ENCODE data around the gene ADD1. TPM values are rescaled to one million over a fixed set of nuclear protein-coding genes. Genes with fewer than 3 reads are reported as not detected.
A peak's percentile ranks its signal among the peaks of the same experiment; 100 is the strongest.

ADD1 gene
- total RNA-seq, 2 experiments from 2014 or later, result 153 TPM

DNA sequence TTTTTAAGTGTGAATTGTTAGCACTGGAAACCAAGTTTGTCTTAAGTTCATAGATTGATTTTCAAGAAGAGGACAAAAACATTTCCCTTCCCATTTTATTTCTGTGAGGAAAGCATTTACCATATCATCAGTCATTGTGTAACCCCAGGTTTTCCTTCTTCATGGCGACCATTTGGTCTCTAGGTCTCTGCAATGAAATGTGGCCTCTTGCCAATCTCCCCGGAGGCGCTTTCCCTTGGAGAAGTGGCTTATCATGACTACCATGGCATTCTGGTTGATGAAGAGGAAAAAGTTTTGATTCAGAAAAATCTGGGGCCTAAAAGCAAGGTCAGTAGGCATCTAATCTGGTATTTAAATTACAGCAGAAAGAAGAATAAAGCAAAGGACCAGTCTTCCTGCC, 54.4 kb downstream of the ADD1 start:
- H3K4me3 ChIP-seq (ENCODE audit: low read length), result no peak overlapping the region
- CTCF ChIA-PET, result no interaction called here
- Mint-ChIP-seq H3K9me3 (no peaks in the 10 kb centered on the region), H3K4me3 (no peak overlapping the region), H3K27me3 (no peaks in the 10 kb centered on the region), H3K27ac (peak overlapping the region; percentile 27), H3K4me1 (ENCODE audit: low read depth) (no peaks in the 10 kb centered on the region), H3K36me3 (ENCODE audit: low read depth) (peaks cover 88% of the 10 kb centered on the region)
- no peaks in the 10 kb centered on the region for H3K9me3 ChIP-seq (ENCODE audit: control insufficient read depth in 1 of 2, insufficient read depth in 1 of 2, low read length in 2 of 2)
- no peaks in the 10 kb centered on the region for H3K4me1 ChIP-seq (ENCODE audit: insufficient read depth, low read length)
- TF ChIP-seq CTCF (IDR thresholded peaks at IDR 0.05), result no peak
- POLR2A ChIA-PET, result no interaction called here
- H3K27me3 ChIP-seq (ENCODE audit: control insufficient read depth in 1 of 2, insufficient read depth in 2 of 2, low read length in 2 of 2), result no peaks in the 10 kb centered on the region
- H3K36me3 ChIP-seq (ENCODE audit: insufficient read depth, low read length), result peaks cover 75% of the 10 kb centered on the region
- ATAC-seq (ENCODE audit: poor library complexity) (no peak), DNase-seq (no peak)
- no peak overlapping the region for H3K27ac ChIP-seq (ENCODE audit: low read depth in 1 of 2, low read length in 2 of 2)
- intact Hi-C loops (cut with DNase I, micrococcal nuclease), result no loop called here

GRCh38 chr4:2900741-2901140, 57.1 kb downstream of the ADD1 start:
- no peak overlapping the region for H3K27ac ChIP-seq (ENCODE audit: low read depth in 1 of 2, low read length in 2 of 2)
- Mint-ChIP-seq H3K27me3 (no peaks in the 10 kb centered on the region), H3K4me3 (no peak overlapping the region), H3K36me3 (ENCODE audit: low read depth) (peaks cover 90% of the 10 kb centered on the region), H3K4me1 (ENCODE audit: low read depth) (peaks cover 12% of the 10 kb centered on the region), H3K9me3 (no peaks in the 10 kb centered on the region), H3K27ac (peak overlapping the region; percentile 45)
- H3K4me3 ChIP-seq (ENCODE audit: low read length), result no peak overlapping the region
- no peaks in the 10 kb centered on the region for H3K27me3 ChIP-seq (ENCODE audit: control insufficient read depth in 1 of 2, insufficient read depth in 2 of 2, low read length in 2 of 2)
- no peaks in the 10 kb centered on the region for H3K9me3 ChIP-seq (ENCODE audit: control insufficient read depth in 1 of 2, insufficient read depth in 1 of 2, low read length in 2 of 2)
- peaks cover 3% of the 10 kb centered on the region for H3K4me1 ChIP-seq (ENCODE audit: insufficient read depth, low read length)
- CTCF ChIA-PET, result no interaction called here
- DNase-seq (no peak), ATAC-seq (ENCODE audit: poor library complexity) (no peak)
- peaks cover 80% of the 10 kb centered on the region for H3K36me3 ChIP-seq (ENCODE audit: insufficient read depth, low read length)
- POLR2A ChIA-PET, result no interaction called here
- no peak for TF ChIP-seq CTCF (IDR thresholded peaks at IDR 0.05)
- intact Hi-C loops (cut with DNase I, micrococcal nuclease), result no loop called here

- DNase-seq (no peak), ATAC-seq (ENCODE audit: poor library complexity) (no peak)
- Mint-ChIP-seq H3K27ac (peak overlapping the region; percentile 45), H3K9me3 (no peaks in the 10 kb centered on the region), H3K36me3 (ENCODE audit: low read depth) (peaks cover 91% of the 10 kb centered on the region), H3K27me3 (no peaks in the 10 kb centered on the region), H3K4me3 (no peak overlapping the region), H3K4me1 (ENCODE audit: low read depth) (peaks cover 16% of the 10 kb centered on the region)
- Histone ChIP-seq H3K27me3 (ENCODE audit: control insufficient read depth in 1 of 2, insufficient read depth in 2 of 2, low read length in 2 of 2) (no peaks in the 10 kb centered on the region), H3K36me3 (ENCODE audit: insufficient read depth, low read length) (peaks cover 80% of the 10 kb centered on the region), H3K9me3 (ENCODE audit: control insufficient read depth in 1 of 2, insufficient read depth in 1 of 2, low read length in 2 of 2) (no peaks in the 10 kb centered on the region), H3K27ac (ENCODE audit: low read depth in 1 of 2, low read length in 2 of 2) (no peak overlapping the region), H3K4me1 (ENCODE audit: insufficient read depth, low read length) (peaks cover 6% of the 10 kb centered on the region), H3K4me3 (ENCODE audit: low read length) (no peak overlapping the region)
- ChIA-PET POLR2A (no interaction called here), CTCF (no interaction called here)
- intact Hi-C loops (cut with DNase I, micrococcal nuclease), result no loop called here
- no peak for TF ChIP-seq CTCF (IDR thresholded peaks at IDR 0.05)
Observed at GRCh38 chr4:2901186-2901585, 57.5 kb downstream of the ADD1 start.

All from CD4-positive, alpha-beta T cell (primary cell).